Measurements from ENCODE around the gene TAL1.

The TAL1 gene

DNA sequence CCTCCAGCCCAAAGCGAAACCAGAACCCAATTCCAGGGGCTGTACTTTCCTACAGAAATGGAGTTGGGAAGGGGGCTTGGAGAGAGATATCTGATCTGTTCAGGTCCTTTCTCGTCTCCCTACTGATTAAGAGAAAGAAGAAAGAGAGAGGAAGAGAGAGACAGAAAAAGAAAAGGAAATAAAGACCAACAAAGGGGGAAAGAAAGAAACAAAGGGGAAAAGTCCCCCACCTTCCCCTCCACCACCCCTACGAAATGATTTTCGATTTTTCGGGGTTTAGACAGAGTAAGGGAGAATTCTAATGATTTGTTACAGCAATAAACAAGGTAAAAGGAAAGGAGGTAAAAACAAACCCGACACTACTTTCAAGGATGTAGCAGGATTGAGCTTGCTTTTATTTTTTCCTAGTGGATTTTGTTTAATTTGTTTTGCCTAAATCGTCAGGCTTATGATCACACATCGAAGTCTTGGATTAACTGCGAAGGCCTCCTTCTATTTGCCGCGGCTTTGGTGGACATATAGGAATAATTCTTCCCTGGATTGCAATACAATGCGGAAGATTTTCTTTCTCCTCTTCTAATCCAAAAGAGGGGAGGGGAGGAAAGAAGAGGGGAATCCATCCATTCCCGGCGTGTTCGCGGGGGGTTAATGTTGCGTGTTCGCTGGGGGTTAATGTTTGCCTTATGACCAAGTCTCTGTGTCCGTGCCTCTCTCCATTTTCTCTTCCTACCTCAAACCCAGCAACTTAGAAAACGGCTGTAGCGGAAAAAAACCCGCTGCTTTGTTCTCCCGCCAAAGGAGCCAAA, 1.9 kb downstream of the TAL1 start:
- DNase-seq (ENCODE audit: low read depth, low spot score) = no peak

GRCh38 chr1:47229031-47229885, 2.8 kb downstream of the TAL1 start:
- DNase-seq (ENCODE audit: low read depth, low spot score) = no peak

- no peak for DNase-seq (ENCODE audit: low read depth, low spot score)
Observed at GRCh38 chr1:47228644-47229030, 3.4 kb downstream of the TAL1 start.

- no peak for DNase-seq (ENCODE audit: low read depth, low spot score)
Observed at GRCh38 chr1:47227341-47228232, 4.4 kb downstream of the TAL1 start.

GRCh38 chr1:47226839-47227215, 5.2 kb downstream of the TAL1 start:
- DNase-seq (ENCODE audit: low read depth, low spot score) = no peak

DNA sequence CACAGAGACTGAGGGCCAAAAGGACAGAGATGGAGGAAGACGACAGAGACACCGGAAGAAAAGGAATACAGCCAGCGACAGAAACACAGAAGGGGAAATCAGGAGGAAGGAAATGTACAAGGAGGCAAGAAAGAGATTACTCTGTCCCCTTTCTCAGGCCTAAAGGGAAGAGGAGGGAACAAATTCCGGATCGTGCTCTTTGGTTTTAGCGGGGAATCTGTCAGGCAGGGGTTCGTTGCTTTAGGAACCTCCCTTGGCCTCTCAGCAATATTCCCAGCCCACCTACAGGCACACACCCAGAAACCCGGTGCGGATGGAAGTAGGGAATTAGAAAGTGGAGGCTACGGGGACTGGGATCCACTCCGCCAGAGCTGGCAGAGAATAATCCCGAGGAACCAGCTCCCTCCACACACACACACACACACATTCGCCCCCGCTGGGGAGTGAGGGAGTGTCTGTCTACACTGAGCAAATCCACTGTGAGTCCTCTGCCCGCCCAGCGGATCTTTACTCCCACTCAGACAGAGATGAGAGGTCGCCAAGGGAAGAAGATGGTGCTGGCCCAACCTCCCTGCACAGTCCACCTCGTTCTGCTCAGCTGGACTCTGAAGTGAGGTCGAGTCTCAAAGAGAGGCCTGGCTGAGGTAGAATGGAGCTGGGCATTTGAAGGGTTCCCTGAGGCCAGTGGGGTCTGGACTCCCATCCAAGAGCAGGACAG, 5.7 kb downstream of the TAL1 start:
- no peak for DNase-seq (ENCODE audit: low read depth, low spot score)

DNA sequence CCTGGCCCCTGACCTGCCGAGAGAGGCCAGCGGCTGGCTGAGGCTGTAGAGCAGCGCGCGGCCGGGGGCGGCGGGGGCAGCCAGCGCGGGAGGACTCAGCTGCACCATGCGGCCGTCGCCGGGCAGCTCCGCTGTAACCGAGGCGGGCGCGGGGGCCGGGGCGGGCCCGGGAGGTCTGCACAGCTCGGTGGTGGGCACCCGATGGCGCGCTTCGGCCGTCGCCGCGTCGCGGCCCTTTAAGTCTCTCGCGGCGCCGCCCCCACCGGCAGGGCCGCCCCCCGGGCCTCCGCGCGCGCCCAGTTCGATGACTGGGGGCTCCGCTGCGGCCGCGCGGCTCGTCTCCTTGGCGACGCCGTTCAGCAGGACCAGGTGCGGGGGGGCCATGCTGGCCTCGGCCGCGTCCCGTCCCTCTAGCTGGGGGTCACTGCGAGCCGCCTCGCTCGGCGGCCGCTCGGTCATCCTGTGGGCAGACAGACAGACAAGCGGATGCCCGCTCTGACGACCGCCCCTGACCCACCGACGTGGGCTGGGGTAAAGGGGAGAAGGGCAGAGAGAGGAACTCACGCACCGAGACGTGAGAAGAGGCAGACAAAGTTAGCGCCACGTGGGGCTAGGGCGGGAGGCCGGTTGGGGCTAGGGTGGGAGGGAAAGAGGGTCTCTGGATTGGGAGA, 6.5 kb downstream of the TAL1 start:
- DNase-seq (ENCODE audit: low read depth, low spot score) = no peak

DNA sequence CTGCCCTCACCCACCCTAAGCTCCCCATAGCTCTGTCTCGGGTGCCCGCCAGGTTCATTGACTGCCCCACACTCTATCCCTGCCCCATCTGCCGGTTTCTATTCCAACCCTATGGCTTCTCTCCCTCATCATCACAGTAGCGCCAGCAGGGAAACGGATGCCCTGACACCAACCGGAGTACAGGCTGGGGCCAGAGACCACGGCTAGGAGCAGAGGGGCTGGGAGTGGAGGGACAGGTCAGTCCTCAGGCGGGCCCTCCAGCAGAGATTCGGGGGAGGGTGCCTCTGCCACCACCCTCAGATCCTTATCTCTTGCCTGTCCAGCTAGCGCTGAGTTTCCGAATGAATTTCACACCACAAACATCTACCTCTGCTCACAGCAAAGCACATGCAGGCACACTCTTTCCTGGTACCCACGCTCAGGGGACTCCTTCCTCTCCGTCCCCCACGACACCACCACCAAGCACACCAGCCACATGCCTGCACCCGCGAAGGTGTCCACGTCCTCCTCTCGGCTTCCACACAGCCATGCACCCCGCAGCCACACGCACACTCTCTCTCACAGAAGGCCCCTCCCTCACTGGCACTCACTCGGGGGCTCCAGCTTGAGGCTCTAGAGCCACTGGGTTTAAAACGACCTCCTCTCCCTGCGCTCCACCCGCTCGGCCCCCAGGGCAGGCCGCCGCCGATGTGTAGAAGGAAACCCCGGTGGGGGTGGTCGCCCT, 7.2 kb downstream of the TAL1 start:
- DNase-seq (ENCODE audit: low read depth, low spot score) = no peak

- no peak for DNase-seq (ENCODE audit: low read depth, low spot score)
Observed at GRCh38 chr1:47223921-47224675, 7.9 kb downstream of the TAL1 start.

DNA sequence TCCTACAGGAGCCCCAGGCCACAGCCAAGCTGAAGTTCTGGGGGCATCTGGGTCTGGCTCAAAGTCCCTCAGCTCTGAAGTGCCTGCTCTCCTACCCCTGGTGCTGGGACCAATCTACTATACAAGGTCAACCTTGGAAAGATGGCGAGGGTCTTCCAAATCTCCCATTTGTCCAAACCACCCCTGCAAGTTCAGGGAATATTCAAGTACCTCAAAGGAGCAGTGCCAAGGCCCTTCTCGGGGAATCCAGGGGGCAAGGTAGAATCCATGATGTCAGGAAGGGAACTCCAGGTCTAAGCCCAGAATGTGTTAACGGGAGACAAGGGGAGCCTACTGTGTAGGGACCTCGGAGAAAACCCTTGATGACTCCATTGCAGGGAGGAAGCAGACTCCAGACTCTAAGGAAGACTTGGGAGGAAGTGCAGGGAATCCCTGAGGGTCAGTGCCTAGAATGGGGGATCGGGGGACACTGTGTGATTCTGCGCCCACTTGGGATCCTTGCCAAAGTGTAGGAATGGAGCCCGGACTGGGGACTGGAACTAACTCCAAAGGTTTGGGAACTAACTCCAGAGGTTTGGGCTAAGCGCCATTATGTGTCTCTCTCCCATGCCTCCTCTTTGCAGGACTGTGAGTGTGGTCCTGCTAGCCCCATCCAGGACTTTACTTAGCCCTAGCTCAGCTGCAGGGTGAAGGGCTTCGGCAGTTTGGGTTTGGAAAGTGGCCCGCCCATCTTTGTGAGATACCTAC, 8.7 kb downstream of the TAL1 start:
- no peak for DNase-seq (ENCODE audit: low read depth, low spot score)

- no peak for DNase-seq (ENCODE audit: low read depth, low spot score)
Observed at GRCh38 chr1:47222476-47222875, 9.5 kb downstream of the TAL1 start.

DNA sequence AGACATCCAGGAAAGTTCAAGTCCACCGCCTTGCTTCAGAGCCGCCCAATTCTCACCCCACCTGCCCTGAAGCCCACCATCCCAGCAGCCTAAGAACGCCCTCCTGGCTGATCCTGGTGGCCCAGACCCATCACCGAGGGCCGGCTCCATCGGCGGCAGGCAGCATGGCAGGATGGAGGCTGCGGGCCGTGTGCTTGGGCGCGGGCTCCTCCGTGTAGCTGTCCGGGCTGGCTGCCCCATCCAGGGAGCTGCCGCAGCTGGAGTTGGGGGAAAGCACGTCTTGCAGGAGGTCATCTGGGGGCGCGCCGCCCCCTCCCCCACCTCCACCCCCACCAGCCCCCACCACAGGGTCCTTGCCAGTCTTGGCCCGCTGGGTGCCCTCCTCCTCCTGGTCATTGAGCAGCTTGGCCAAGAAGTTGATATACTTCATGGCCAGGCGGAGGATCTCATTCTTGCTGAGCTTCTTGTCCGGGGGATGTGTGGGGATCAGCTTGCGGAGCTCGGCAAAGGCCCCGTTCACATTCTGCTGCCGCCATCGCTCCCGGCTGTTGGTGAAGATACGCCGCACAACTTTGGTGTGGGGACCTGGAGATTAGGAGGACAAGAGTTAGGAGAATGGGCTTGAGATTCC, 12.3 kb downstream of the TAL1 start:
- DNase-seq (ENCODE audit: low read depth, low spot score) = no peak

GRCh38 chr1:47219001-47219400, 13.0 kb downstream of the TAL1 start:
- DNase-seq (ENCODE audit: low read depth, low spot score) = no peak

- no peak for DNase-seq (ENCODE audit: low read depth, low spot score)
Observed at GRCh38 chr1:47216278-47217059, 15.6 kb downstream of the TAL1 start.

GRCh38 chr1:47215713-47216112, 16.3 kb downstream of the TAL1 start:
- no peak for DNase-seq (ENCODE audit: low read depth, low spot score)

DNA sequence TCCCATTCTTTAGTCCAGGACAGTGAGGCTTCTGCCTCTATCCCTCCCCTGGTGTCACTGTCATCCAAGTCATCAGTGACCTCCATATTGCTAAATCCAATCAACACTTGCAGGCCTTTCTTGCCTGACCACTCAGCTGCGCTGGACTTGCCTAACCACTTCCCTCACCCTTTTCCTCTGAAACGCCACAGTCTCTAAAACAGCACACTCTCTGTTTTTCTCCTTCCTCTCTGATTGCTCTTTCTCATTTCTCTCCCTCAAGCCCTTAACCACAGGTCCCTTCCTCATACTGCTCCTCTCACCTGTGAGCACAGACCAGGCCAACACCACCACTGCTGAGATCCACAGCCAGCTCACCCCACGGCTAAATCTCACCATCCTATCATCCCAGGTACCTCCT, 17.5 kb downstream of the TAL1 start:
- no peak for DNase-seq (ENCODE audit: low read depth, low spot score)

- no peak for DNase-seq (ENCODE audit: low read depth, low spot score)
Observed at GRCh38 chr1:47213230-47213963, 18.6 kb downstream of the TAL1 start.

Data from activated CD4-positive, CD25-positive, alpha-beta regulatory T cell treated with anti-CD3 and anti-CD28 coated beads, Interleukin-2, amount 50 U/mL, for 16 hours (primary cell).